Calu3 (cell line): Measurements from ENCODE around the gene A2ML1. TPM values are rescaled to one million over a fixed set of nuclear protein-coding genes. Genes with fewer than 3 reads are reported as not detected.
"Not testable (repeated sequence)": the region's sequence is repeated elsewhere in the genome, so short reads cannot be mapped to it uniquely, and the experiment has no call there.

Experiments
- BruUV-seq: library from RNA; stranded (reverse); fragments of 400-500 nt; replicated peaks from 2 replicates; lab custom pipeline; 2021; lab: Mats Ljungman, UMichigan
- CTCF ChIA-PET: fragments of 300-600 bp; sonication (Branson Sonifier 250); formaldehyde crosslinking; loops from one replicate; lab custom pipeline; 2022; ENCODE audit warnings: antibody characterized with exemption; lab: Charles Lee
- DNase-seq: peaks from one replicate; pipeline ENCODE4 v3.0.0; 2022
- H3K27ac Mint-ChIP-seq: one replicate; pipeline ENCODE4 v1.8.0; 2022; ENCODE audit warnings: mixed read lengths; ENCODE audit not compliant: unreplicated experiment
- H3K27me3 Mint-ChIP-seq: one replicate; pipeline ENCODE4 v1.8.0; 2022; ENCODE audit warnings: mixed read lengths; ENCODE audit not compliant: unreplicated experiment
- H3K36me3 Mint-ChIP-seq: one replicate; pipeline ENCODE4 v1.8.0; 2022; ENCODE audit warnings: mild to moderate bottlenecking, moderate library complexity, mixed read lengths; ENCODE audit not compliant: insufficient read depth, unreplicated experiment
- H3K4me1 Mint-ChIP-seq: one replicate; pipeline ENCODE4 v1.8.0; 2022; ENCODE audit warnings: mild to moderate bottlenecking, low read depth, mixed read lengths; ENCODE audit not compliant: unreplicated experiment
- H3K4me3 Mint-ChIP-seq: one replicate; pipeline ENCODE4 v1.8.0; 2022; ENCODE audit warnings: mild to moderate bottlenecking, low read depth, moderate library complexity, mixed read lengths; ENCODE audit not compliant: unreplicated experiment
- H3K9me3 Mint-ChIP-seq: one replicate; pipeline ENCODE4 v1.8.0; 2022; ENCODE audit warnings: low read depth, mixed read lengths; ENCODE audit not compliant: unreplicated experiment
- CTCF ChIP-seq: fragments of 200-600 bp; IDR thresholded peaks from one replicate; pipeline ENCODE4 v1.8.0; 2022; ENCODE audit warnings: antibody characterized with exemption; ENCODE audit not compliant: unreplicated experiment
- intact Hi-C: fragments of 100-400 bp; cut with micrococcal nuclease; formaldehyde crosslinking; loops from one replicate; pipeline ENCODE4 v1.10.0; 2022; ENCODE audit not compliant: unreplicated experiment
- total RNA-seq: library from RNA; stranded (reverse); gene quantifications from 2 replicates; pipeline ENCODE4 v1.2.3, GENCODE V29; 2022

Gene A2ML1
- total RNA-seq, 1 experiment from 2014 or later: 0.42 TPM

GRCh38 chr12:8789341-8790013 lies 32.9 kb upstream of the A2ML1 start:
- H3K4me3 Mint-ChIP-seq, H3K27ac Mint-ChIP-seq, CTCF ChIA-PET, intact Hi-C loops, BruUV-seq, DNase-seq, H3K4me1 Mint-ChIP-seq, H3K27me3 Mint-ChIP-seq, H3K9me3 Mint-ChIP-seq, H3K36me3 Mint-ChIP-seq: not testable (repeated sequence)

DNA sequence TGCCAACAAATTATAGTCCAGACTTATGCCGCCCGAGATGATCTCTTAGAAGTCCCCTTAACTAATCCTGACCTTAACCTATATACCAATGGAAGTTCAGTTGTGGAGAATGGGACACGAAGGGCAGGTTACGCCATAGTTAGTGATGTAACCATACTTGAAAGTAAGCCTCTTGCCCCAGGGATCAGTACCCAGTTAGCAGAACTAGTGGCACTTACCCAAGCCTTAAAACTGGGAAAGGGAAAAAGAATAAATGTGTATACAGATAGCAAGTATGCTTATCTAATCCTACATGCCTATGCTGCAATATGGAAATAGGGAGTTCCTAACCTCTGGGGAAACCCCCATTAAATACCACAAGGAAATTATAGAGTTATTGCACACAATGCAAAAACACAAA lies 29.2 kb upstream of the A2ML1 start:
- intact Hi-C loops, H3K27ac Mint-ChIP-seq, H3K4me3 Mint-ChIP-seq, BruUV-seq, H3K9me3 Mint-ChIP-seq, CTCF ChIA-PET, H3K4me1 Mint-ChIP-seq, DNase-seq, H3K27me3 Mint-ChIP-seq, H3K36me3 Mint-ChIP-seq: not testable (repeated sequence)

DNA sequence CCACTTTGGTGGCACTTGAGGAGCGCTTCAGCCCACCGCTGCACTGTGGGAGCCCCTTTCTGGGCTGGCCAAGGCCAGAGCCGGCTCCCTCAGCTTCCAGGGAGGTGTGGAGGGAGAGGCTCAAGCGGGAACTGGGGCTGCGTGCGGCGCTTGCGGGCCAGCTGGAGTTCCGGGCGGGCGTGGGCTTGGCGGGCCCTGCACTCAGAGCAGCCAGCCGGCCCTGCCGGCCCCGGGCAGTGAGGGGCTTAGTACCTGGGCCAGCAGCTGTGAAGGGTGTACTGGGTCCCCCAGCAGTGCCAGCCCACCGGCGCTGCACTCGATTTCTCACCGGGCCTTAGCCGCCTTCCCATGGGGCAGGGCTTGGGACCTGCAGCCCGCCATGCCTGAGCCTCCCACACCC lies 27.8 kb upstream of the A2ML1 start:
- CTCF ChIA-PET, H3K4me3 Mint-ChIP-seq, H3K27me3 Mint-ChIP-seq, DNase-seq, H3K4me1 Mint-ChIP-seq, BruUV-seq, H3K36me3 Mint-ChIP-seq, intact Hi-C loops, H3K27ac Mint-ChIP-seq, H3K9me3 Mint-ChIP-seq: not testable (repeated sequence)

- intact Hi-C loops: no loop called here
- Mint-ChIP-seq H3K4me3 (no peak overlapping the region), H3K27ac (no peak overlapping the region), H3K9me3 (peaks cover 3% of the 10 kb centered on the region), H3K4me1 (peaks cover 8% of the 10 kb centered on the region), H3K27me3 (no peaks in the 10 kb centered on the region), H3K36me3 (no peaks in the 10 kb centered on the region)
- DNase-seq: no peak
- no TSS peak for BruUV-seq
- CTCF ChIA-PET: no interaction called here
- TF ChIP-seq CTCF: no peak
Observed at GRCh38 chr12:8796831-8797626, 25.4 kb upstream of the A2ML1 start.

- not testable (repeated sequence) for H3K36me3 Mint-ChIP-seq
Observed at GRCh38 chr12:8801213-8801612, 21.2 kb upstream of the A2ML1 start.

GRCh38 chr12:8804833-8805232 lies 17.6 kb upstream of the A2ML1 start:
- DNase-seq, H3K9me3 Mint-ChIP-seq, CTCF ChIA-PET, intact Hi-C loops, H3K27ac Mint-ChIP-seq, BruUV-seq, H3K36me3 Mint-ChIP-seq, H3K4me3 Mint-ChIP-seq, H3K4me1 Mint-ChIP-seq: not testable (repeated sequence)
- H3K27me3 Mint-ChIP-seq: peaks cover 35% of the 10 kb centered on the region

More at GRCh38 chr12:8801213-8801612, 21.2 kb upstream of the A2ML1 start:
- CTCF ChIA-PET, H3K4me3 Mint-ChIP-seq, H3K27ac Mint-ChIP-seq, H3K9me3 Mint-ChIP-seq, DNase-seq, intact Hi-C loops, BruUV-seq, H3K4me1 Mint-ChIP-seq: not testable (repeated sequence)
- H3K27me3 Mint-ChIP-seq: peaks cover 15% of the 10 kb centered on the region

DNA sequence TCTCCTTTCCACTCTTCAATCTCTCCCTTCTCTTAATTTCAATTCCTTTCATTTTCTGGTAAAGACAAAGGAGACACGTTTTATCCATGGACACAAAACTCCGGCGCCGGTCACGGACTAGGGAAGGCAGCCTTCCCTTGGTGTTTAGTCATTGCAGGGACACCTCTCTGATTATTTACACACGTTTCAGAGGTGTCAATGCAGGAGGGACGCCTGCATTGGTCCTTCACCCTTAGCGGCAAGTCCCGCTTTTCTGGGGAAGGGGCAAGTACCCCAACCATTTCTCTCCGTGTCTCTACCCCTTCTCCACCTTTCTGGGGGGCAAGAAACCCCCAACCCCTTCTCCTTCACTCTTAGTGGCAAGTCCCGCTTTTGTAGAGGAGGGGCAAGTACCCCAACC lies 16.9 kb upstream of the A2ML1 start:
- CTCF ChIA-PET, H3K9me3 Mint-ChIP-seq, BruUV-seq, H3K4me3 Mint-ChIP-seq, H3K4me1 Mint-ChIP-seq, H3K36me3 Mint-ChIP-seq, H3K27ac Mint-ChIP-seq, intact Hi-C loops, DNase-seq: not testable (repeated sequence)
- peaks cover 35% of the 10 kb centered on the region for H3K27me3 Mint-ChIP-seq

DNA sequence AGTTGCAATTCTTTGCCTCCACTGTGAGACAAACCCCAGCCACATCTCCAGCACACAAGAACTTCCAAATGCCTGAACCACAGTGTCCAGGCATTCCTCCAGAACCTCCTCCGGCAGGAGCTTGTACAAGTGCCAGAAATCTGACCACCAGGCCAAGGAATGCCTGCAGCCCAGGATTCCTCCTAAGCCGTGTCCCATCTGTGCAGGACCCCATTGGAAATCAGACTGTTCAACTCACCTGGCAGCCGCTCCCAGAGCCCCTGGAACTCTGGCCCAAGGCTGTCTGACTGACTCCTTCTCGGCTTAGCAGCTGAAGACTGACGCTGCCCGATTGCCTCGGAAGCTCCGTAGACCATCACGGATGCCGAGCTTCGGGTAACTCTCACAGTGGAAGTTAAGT lies 15.3 kb upstream of the A2ML1 start:
- H3K27ac Mint-ChIP-seq, CTCF ChIA-PET, H3K4me3 Mint-ChIP-seq, DNase-seq, intact Hi-C loops, H3K9me3 Mint-ChIP-seq, H3K36me3 Mint-ChIP-seq, BruUV-seq, H3K4me1 Mint-ChIP-seq: not testable (repeated sequence)
- peaks cover 35% of the 10 kb centered on the region for H3K27me3 Mint-ChIP-seq

GRCh38 chr12:8810112-8810511 lies 12.3 kb upstream of the A2ML1 start:
- H3K9me3 Mint-ChIP-seq, DNase-seq, H3K27ac Mint-ChIP-seq, H3K4me1 Mint-ChIP-seq, CTCF ChIA-PET, BruUV-seq, H3K36me3 Mint-ChIP-seq, H3K4me3 Mint-ChIP-seq, intact Hi-C loops: not testable (repeated sequence)
- H3K27me3 Mint-ChIP-seq: peaks cover 31% of the 10 kb centered on the region
